IPS-18a (cell line): ENCODE results near the gene PPFIA4.
"Not testable (repeated sequence)": the region's sequence is repeated elsewhere in the genome, so short reads cannot be mapped to it uniquely, and the experiment has no call there.

Source experiments
- H3K27ac ChIP-seq: one replicate; pipeline ENCODE4 v1.5.1; 2013; ENCODE audit warnings: low read length
- H3K27me3 ChIP-seq: one replicate; pipeline ENCODE4 v1.6.1; 2013; ENCODE audit warnings: mild to moderate bottlenecking, low read length; ENCODE audit not compliant: control insufficient read depth, insufficient read depth
- H3K36me3 ChIP-seq: one replicate; pipeline ENCODE4 v1.6.1; 2013; ENCODE audit warnings: low read depth, low read length; ENCODE audit not compliant: control insufficient read depth
- H3K4me1 ChIP-seq: one replicate; pipeline ENCODE4 v1.6.1; 2013; ENCODE audit warnings: low read depth, low read length; ENCODE audit not compliant: control insufficient read depth
- H3K4me3 ChIP-seq: one replicate; pipeline ENCODE4 v1.5.1; 2013; ENCODE audit warnings: low read length
- H3K9ac ChIP-seq: one replicate; pipeline ENCODE4 v1.6.1; 2013; ENCODE audit warnings: mild to moderate bottlenecking, low read length, moderate library complexity
- H3K9me3 ChIP-seq: one replicate; pipeline ENCODE4 v1.6.1; 2013; ENCODE audit warnings: low read depth, low read length; ENCODE audit not compliant: control insufficient read depth

The PPFIA4 gene

GRCh38 chr1:203026031-203026665 lies at the start of gene PPFIA4:
Gene PPFIA4, plus strand, starts transcription at chr1:203026491. Its CDS starts 12,518 bp downstream, at chr1:203039009.
- peak within 1 kb of the TSS; percentile 79 for H3K4me3 ChIP-seq
- H3K36me3 ChIP-seq = peaks cover 28% of the 10 kb centered on the region
- no peak within 1 kb of the TSS for H3K27ac ChIP-seq

GRCh38 chr1:202976633-202977032 lies 49.7 kb upstream of the PPFIA4 start:
- Histone ChIP-seq H3K9me3 (no peaks in the 10 kb centered on the region), H3K36me3 (no peaks in the 10 kb centered on the region), H3K9ac (no peak overlapping the region), H3K27me3 (no peaks in the 10 kb centered on the region), H3K4me3 (no peak overlapping the region), H3K4me1 (no peaks in the 10 kb centered on the region), H3K27ac (no peak overlapping the region)

More at GRCh38 chr1:203026031-203026665, at the start of gene PPFIA4:
- Histone ChIP-seq H3K9me3 (peaks cover 3% of the 10 kb centered on the region), H3K27me3 (peaks cover 35% of the 10 kb centered on the region), H3K4me1 (no peaks in the 10 kb centered on the region), H3K9ac (peak within 1 kb of the TSS; percentile 49)

DNA sequence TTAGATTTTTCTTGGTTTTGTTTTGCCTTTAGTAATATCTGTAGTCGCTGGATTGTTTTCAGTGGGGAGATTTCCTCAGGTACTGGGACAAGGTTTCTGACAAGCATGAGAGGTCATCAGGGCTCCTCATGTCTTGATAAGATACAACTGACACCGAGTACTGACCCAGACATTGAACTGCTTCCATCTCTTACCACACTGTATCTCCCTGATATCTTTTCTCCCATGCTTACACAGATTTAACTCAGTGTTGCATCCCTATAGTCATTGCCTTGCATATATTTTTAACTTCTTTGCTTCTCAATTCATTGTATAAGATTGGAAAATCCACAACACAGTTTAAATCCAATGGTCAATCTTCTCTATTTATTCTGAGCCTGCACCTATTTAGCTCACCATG lies 46.8 kb upstream of the PPFIA4 start:
- Histone ChIP-seq H3K27me3 (no peaks in the 10 kb centered on the region), H3K27ac (no peak overlapping the region), H3K9ac (no peak overlapping the region), H3K9me3 (no peaks in the 10 kb centered on the region), H3K36me3 (no peaks in the 10 kb centered on the region), H3K4me3 (no peak overlapping the region), H3K4me1 (no peaks in the 10 kb centered on the region)

GRCh38 chr1:202981939-202982338 lies 44.4 kb upstream of the PPFIA4 start:
- no peak overlapping the region for H3K27ac ChIP-seq
- no peaks in the 10 kb centered on the region for H3K27me3 ChIP-seq
- H3K9me3 ChIP-seq = no peaks in the 10 kb centered on the region
- no peak overlapping the region for H3K9ac ChIP-seq
- H3K36me3 ChIP-seq = no peaks in the 10 kb centered on the region
- H3K4me1 ChIP-seq = no peaks in the 10 kb centered on the region
- no peak overlapping the region for H3K4me3 ChIP-seq

GRCh38 chr1:202982715-202983430 lies 43.4 kb upstream of the PPFIA4 start:
- no peaks in the 10 kb centered on the region for H3K9me3 ChIP-seq
- no peaks in the 10 kb centered on the region for H3K27me3 ChIP-seq
- H3K9ac ChIP-seq = no peak overlapping the region
- no peak overlapping the region for H3K27ac ChIP-seq
- H3K4me1 ChIP-seq = no peaks in the 10 kb centered on the region
- H3K36me3 ChIP-seq = no peaks in the 10 kb centered on the region
- no peak overlapping the region for H3K4me3 ChIP-seq

- not testable (repeated sequence) for H3K4me1 ChIP-seq, H3K27ac ChIP-seq, H3K4me3 ChIP-seq, H3K9ac ChIP-seq, H3K27me3 ChIP-seq, H3K9me3 ChIP-seq, H3K36me3 ChIP-seq
Measured at GRCh38 chr1:202986120-202986519, 40.2 kb upstream of the PPFIA4 start.

GRCh38 chr1:202987255-202987654 lies 39.0 kb upstream of the PPFIA4 start:
- no peaks in the 10 kb centered on the region for H3K4me1 ChIP-seq
- no peak overlapping the region for H3K9ac ChIP-seq
- H3K4me3 ChIP-seq = no peak overlapping the region
- no peaks in the 10 kb centered on the region for H3K9me3 ChIP-seq
- no peaks in the 10 kb centered on the region for H3K36me3 ChIP-seq
- H3K27me3 ChIP-seq = no peaks in the 10 kb centered on the region
- H3K27ac ChIP-seq = no peak overlapping the region

GRCh38 chr1:202987922-202988583 lies 38.2 kb upstream of the PPFIA4 start:
- Histone ChIP-seq H3K36me3 (no peaks in the 10 kb centered on the region), H3K9me3 (no peaks in the 10 kb centered on the region), H3K4me1 (no peaks in the 10 kb centered on the region), H3K27me3 (no peaks in the 10 kb centered on the region), H3K27ac (no peak overlapping the region), H3K9ac (no peak overlapping the region), H3K4me3 (no peak overlapping the region)

GRCh38 chr1:202989879-202990278 lies 36.4 kb upstream of the PPFIA4 start:
- H3K4me1 ChIP-seq = no peaks in the 10 kb centered on the region
- no peaks in the 10 kb centered on the region for H3K36me3 ChIP-seq
- no peak overlapping the region for H3K4me3 ChIP-seq
- H3K9me3 ChIP-seq = no peaks in the 10 kb centered on the region
- no peak overlapping the region for H3K9ac ChIP-seq
- no peak overlapping the region for H3K27ac ChIP-seq
- no peaks in the 10 kb centered on the region for H3K27me3 ChIP-seq

GRCh38 chr1:202991112-202991511 lies 35.2 kb upstream of the PPFIA4 start:
- no peaks in the 10 kb centered on the region for H3K4me1 ChIP-seq
- no peak overlapping the region for H3K9ac ChIP-seq
- H3K9me3 ChIP-seq = no peaks in the 10 kb centered on the region
- no peak overlapping the region for H3K4me3 ChIP-seq
- H3K27ac ChIP-seq = no peak overlapping the region
- no peaks in the 10 kb centered on the region for H3K27me3 ChIP-seq
- no peaks in the 10 kb centered on the region for H3K36me3 ChIP-seq

GRCh38 chr1:202994756-202995155 lies 31.5 kb upstream of the PPFIA4 start:
- no peak overlapping the region for H3K4me3 ChIP-seq
- H3K9me3 ChIP-seq = no peaks in the 10 kb centered on the region
- H3K4me1 ChIP-seq = no peaks in the 10 kb centered on the region
- H3K27ac ChIP-seq = no peak overlapping the region
- no peaks in the 10 kb centered on the region for H3K36me3 ChIP-seq
- no peak overlapping the region for H3K9ac ChIP-seq
- H3K27me3 ChIP-seq = no peaks in the 10 kb centered on the region
